ENCODE results near the gene SMYD3. TPM values are rescaled to one million over a fixed set of nuclear protein-coding genes. Genes with fewer than 3 reads are reported as not detected.

SMYD3 gene
- total and polyA plus RNA-seq, 9 of the 15 experiments (the other 6 are each of a cell fraction or from before 2014, with no cell fraction given) = 128 to 440 (median 197) TPM

GRCh38 chr1:246111570-246111969 is 395.5 kb downstream of the SMYD3 start (continued):
- TF ChIP-seq ZNF347 (CRISPR knock-in tag; IDR thresholded peaks at IDR 0.05; ENCODE audit: low read depth) = no peak
- TF ChIP-seq GATAD2B (IDR thresholded peaks at IDR 0.05; ENCODE audit: borderline replicate concordance) = 0 out of 2 replicates have a peak, but pooled peaks have one; percentile 19
- TF ChIP-seq ZNF639 (CRISPR knock-in tag; conservative IDR thresholded peaks at IDR 0.05 in 1 of 2, IDR thresholded peaks at IDR 0.05 in 1 of 2) = peak in 1 of 2 experiments; percentile 61; a peak in 1 of 4 replicates
- 0 out of 4 replicates have a peak, but pooled peaks of 1 of the 2 experiments have one; percentile 29 for TF ChIP-seq ARNT (IDR thresholded peaks at IDR 0.05)
- no peak for TF ChIP-seq XRCC5 (IDR thresholded peaks at IDR 0.05; ENCODE audit: low read depth, low read length)
- TF ChIP-seq ATF7 (IDR thresholded peaks at IDR 0.05) = 0 out of 2 replicates have a peak, but pooled peaks have one; percentile 24
- TF ChIP-seq NCOR1 (IDR thresholded peaks at IDR 0.05) = peak; percentile 51
- TF ChIP-seq ZNF24 (IDR thresholded peaks at IDR 0.05) = no peak
- TF ChIP-seq ZNF184 (CRISPR knock-in tag; IDR thresholded peaks at IDR 0.05) = no peak
- peak; percentile 53 for TF ChIP-seq CREM (IDR thresholded peaks at IDR 0.05; ENCODE audit: low read depth)
- no peak for TF ChIP-seq HOMEZ (CRISPR knock-in tag; IDR thresholded peaks at IDR 0.05)
- no peak for TF ChIP-seq ZNF395 (CRISPR knock-in tag; IDR thresholded peaks at IDR 0.05)
- peak; percentile 63; the same call in 1 of the 2 replicates for TF ChIP-seq ZNF668 (CRISPR knock-in tag; IDR thresholded peaks at IDR 0.05)
- no peak for TF ChIP-seq FOXJ2 (tag; IDR thresholded peaks at IDR 0.05)
- TF ChIP-seq ZNF232 (CRISPR knock-in tag; IDR thresholded peaks at IDR 0.05) = no peak
- TF ChIP-seq, protein P1, sequence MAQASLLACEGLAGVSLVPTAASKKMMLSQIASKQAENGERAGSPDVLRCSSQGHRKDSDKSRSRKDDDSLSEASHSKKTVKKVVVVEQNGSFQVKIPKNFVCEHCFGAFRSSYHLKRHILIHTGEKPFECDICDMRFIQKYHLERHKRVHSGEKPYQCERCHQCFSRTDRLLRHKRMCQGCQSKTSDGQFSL (CRISPR knock-in tag; IDR thresholded peaks at IDR 0.05) = no peak
- TF ChIP-seq, protein P1 (tag; IDR thresholded peaks at IDR 0.05) = no peak
- TF ChIP-seq, protein P2, sequence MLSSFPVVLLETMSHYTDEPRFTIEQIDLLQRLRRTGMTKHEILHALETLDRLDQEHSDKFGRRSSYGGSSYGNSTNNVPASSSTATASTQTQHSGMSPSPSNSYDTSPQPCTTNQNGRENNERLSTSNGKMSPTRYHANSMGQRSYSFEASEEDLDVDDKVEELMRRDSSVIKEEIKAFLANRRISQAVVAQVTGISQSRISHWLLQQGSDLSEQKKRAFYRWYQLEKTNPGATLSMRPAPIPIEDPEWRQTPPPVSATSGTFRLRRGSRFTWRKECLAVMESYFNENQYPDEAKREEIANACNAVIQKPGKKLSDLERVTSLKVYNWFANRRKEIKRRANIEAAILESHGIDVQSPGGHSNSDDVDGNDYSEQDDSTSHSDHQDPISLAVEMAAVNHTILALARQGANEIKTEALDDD (IDR thresholded peaks at IDR 0.05) = 0 out of 2 replicates have a peak, but pooled peaks have one; percentile 29
- no peak for TF ChIP-seq THRAP3 (IDR thresholded peaks at IDR 0.05; ENCODE audit: borderline replicate concordance)
- TF ChIP-seq ZZZ3 (IDR thresholded peaks at IDR 0.05) = no peak

Measured in K562 (cell line).